GM18861 (cell line): ENCODE measurements around the gene IVL.
A peak's percentile ranks its signal among the peaks of the same experiment; 100 is the strongest.

ENCODE experiments used
- ATAC-seq: cut with Tn5 transposase; IDR thresholded peaks from one replicate; pipeline ENCODE4 v1.9.1; 2021; ENCODE audit not compliant: unreplicated experiment

The IVL gene

GRCh38 chr1:152886758-152887409 is 21.5 kb upstream of the IVL start:
- no peak for ATAC-seq

GRCh38 chr1:152888126-152888525 is 20.2 kb upstream of the IVL start:
- ATAC-seq = no peak

- no peak for ATAC-seq
Measured at GRCh38 chr1:152899027-152899426, 9.3 kb upstream of the IVL start.

- no peak for ATAC-seq
Measured at GRCh38 chr1:152899883-152900282, 8.5 kb upstream of the IVL start.

GRCh38 chr1:152901631-152902030 is 6.7 kb upstream of the IVL start:
- ATAC-seq = no peak

GRCh38 chr1:152902636-152903035 is 5.7 kb upstream of the IVL start:
- ATAC-seq = no peak

GRCh38 chr1:152904688-152905440 is 3.5 kb upstream of the IVL start:
- ATAC-seq = no peak

- ATAC-seq = no peak
Measured at GRCh38 chr1:152906023-152906565, 2.3 kb upstream of the IVL start.

GRCh38 chr1:152909206-152909605 is 860 bp downstream of the IVL start:
- no peak for ATAC-seq

- no peak for ATAC-seq
Measured at GRCh38 chr1:152912471-152912870, 4.1 kb downstream of the IVL start.

- no peak for ATAC-seq
Measured at GRCh38 chr1:152912900-152913299, 4.6 kb downstream of the IVL start.

- ATAC-seq = no peak
Measured at GRCh38 chr1:152917794-152918193, 9.4 kb downstream of the IVL start.

- no peak for ATAC-seq
Measured at GRCh38 chr1:152919071-152919470, 10.7 kb downstream of the IVL start.

GRCh38 chr1:152924191-152924590 is 15.8 kb downstream of the IVL start:
- no peak for ATAC-seq

GRCh38 chr1:152926091-152926490 is 17.7 kb downstream of the IVL start:
- ATAC-seq = peak; percentile 52

GRCh38 chr1:152928671-152929070 is 20.3 kb downstream of the IVL start:
- no peak for ATAC-seq

- ATAC-seq = no peak
Measured at GRCh38 chr1:152932170-152932811, 23.9 kb downstream of the IVL start.

GRCh38 chr1:152933196-152933595 is 24.9 kb downstream of the IVL start:
- no peak for ATAC-seq

GRCh38 chr1:152940614-152941013 is 32.3 kb downstream of the IVL start:
- ATAC-seq = no peak

- no peak for ATAC-seq
Measured at GRCh38 chr1:152941037-152941711, 32.8 kb downstream of the IVL start.

- ATAC-seq = no peak
Measured at GRCh38 chr1:152942161-152942560, 33.8 kb downstream of the IVL start.
